ENCODE results near the gene NLN.

Gene NLN

DNA sequence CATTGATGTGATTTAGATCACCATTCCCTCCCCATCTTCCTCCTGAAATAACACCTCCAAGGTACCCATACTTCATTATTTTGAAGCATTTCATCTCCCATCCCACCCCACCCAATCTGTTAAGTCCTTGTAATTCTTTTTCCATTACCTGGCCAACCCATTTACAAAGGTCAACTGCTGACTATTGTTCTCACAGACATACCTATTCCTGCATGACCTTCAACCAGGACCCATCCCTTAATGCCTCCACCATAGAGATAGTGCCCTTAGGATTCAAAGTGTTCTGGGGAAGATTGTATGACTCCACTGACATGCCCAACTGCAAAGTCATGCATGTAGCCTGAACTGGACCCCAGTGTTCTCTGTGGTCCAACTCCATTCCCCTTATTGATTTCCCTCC is 91.2 kb downstream of the NLN start:
- FAIRE-seq, result no peak
- TF ChIP-seq POLR2A (IDR thresholded peaks at IDR 0.05; ENCODE audit: low read depth, low read length) (no peak), POLR2AphosphoS5 (IDR thresholded peaks at IDR 0.05; ENCODE audit: low read depth, low read length) (no peak), TAF1 (IDR thresholded peaks at IDR 0.05; ENCODE audit: borderline replicate concordance, low read depth, low read length) (no peak)
- no peak for DNase-seq (ENCODE audit: insufficient read length)

DNA sequence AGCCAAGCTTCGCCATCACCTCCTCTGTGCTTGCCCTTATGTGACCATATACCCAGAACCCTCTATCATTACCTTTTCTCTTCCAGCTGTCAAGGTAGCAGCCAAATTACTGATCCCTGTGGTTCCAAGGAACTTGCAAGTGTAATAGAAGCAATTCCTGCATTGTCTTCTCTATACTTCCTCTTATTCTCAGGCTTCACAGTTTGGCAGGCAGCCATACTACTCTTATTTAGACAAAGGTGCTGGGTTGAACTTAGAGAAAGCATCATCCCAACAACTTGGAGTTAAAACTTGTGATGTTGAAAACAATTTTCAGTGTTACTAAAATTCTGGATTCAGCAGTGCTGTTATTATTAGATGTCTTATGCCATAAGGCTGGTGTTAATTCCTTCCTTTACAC is 93.2 kb downstream of the NLN start:
- TF ChIP-seq POLR2AphosphoS5 (IDR thresholded peaks at IDR 0.05; ENCODE audit: low read depth, low read length) (no peak), POLR2A (IDR thresholded peaks at IDR 0.05; ENCODE audit: low read depth, low read length) (no peak), TAF1 (IDR thresholded peaks at IDR 0.05; ENCODE audit: borderline replicate concordance, low read depth, low read length) (no peak)
- DNase-seq (ENCODE audit: insufficient read length), result no peak
- FAIRE-seq, result no peak

DNA sequence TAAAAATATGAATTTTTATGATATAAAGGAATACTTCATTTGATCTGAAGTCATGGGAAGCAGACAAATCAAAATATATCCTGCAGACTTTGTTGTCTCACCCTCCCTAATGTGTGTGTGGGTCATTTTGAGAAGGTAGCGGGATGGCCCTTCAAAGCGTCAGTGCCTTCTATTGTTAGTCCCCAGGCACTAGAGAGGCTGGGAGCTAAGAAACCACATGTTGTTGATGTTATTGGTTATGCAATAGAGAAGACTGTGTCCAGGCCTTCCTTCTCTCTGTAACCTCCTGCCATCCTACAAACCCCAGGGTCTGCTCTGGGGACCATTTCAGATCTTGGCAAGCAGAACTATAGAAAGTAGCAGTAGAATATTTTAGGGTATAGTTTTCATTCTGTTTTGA is 94.7 kb downstream of the NLN start:
- DNase-seq (ENCODE audit: insufficient read length) (no peak), FAIRE-seq (no peak)
- TF ChIP-seq POLR2AphosphoS5 (IDR thresholded peaks at IDR 0.05; ENCODE audit: low read depth, low read length) (no peak), POLR2A (IDR thresholded peaks at IDR 0.05; ENCODE audit: low read depth, low read length) (no peak), TAF1 (IDR thresholded peaks at IDR 0.05; ENCODE audit: borderline replicate concordance, low read depth, low read length) (no peak)

DNA sequence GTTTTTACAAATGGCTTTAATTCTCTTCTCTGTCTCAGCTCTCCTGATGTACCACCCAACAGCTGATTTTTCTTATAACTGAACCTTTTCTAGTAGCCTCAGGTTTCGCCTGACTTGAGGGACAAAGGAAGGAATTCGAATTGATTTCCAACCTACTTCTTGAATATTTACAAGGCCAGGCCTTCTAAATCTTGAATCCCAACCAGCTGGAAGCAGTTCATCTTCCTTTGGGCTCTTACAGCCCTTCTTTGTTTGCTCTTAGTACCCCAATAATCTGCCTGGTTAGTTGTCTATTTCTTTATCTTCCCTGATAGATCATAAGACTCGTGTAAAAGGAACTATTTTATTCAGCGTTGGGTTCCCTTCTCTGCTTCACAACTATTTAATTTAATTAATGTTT is 95.9 kb downstream of the NLN start:
- no peak for FAIRE-seq
- no peak for DNase-seq (ENCODE audit: insufficient read length)
- TF ChIP-seq POLR2A (IDR thresholded peaks at IDR 0.05; ENCODE audit: low read depth, low read length), result no peak
- TF ChIP-seq TAF1 (IDR thresholded peaks at IDR 0.05; ENCODE audit: borderline replicate concordance, low read depth, low read length), result no peak
- no peak for TF ChIP-seq POLR2AphosphoS5 (IDR thresholded peaks at IDR 0.05; ENCODE audit: low read depth, low read length)

DNA sequence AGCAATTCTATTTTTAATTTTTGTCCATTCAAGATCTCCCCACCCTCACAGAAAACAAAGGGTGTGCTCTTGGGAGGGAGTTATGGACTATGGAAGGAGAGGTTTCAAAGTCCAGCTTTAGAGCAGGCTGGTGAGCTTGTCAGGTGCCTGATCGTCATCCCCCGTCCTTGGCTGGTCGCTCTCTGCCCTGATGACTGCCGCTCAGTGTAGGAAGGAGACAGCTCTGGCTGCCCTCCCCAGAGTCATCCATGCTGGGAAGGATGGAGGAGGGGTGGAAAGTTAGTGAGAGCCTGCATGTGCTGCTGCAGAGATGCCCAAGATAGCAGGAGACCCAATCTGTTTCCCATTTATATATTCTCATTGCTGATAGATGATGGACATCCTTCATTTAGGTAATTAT is 96.6 kb downstream of the NLN start:
- DNase-seq (ENCODE audit: insufficient read length) (no peak), FAIRE-seq (no peak)
- no peak for TF ChIP-seq POLR2AphosphoS5 (IDR thresholded peaks at IDR 0.05; ENCODE audit: low read depth, low read length)
- TF ChIP-seq POLR2A (IDR thresholded peaks at IDR 0.05; ENCODE audit: low read depth, low read length), result no peak
- TF ChIP-seq TAF1 (IDR thresholded peaks at IDR 0.05; ENCODE audit: borderline replicate concordance, low read depth, low read length), result no peak

DNA sequence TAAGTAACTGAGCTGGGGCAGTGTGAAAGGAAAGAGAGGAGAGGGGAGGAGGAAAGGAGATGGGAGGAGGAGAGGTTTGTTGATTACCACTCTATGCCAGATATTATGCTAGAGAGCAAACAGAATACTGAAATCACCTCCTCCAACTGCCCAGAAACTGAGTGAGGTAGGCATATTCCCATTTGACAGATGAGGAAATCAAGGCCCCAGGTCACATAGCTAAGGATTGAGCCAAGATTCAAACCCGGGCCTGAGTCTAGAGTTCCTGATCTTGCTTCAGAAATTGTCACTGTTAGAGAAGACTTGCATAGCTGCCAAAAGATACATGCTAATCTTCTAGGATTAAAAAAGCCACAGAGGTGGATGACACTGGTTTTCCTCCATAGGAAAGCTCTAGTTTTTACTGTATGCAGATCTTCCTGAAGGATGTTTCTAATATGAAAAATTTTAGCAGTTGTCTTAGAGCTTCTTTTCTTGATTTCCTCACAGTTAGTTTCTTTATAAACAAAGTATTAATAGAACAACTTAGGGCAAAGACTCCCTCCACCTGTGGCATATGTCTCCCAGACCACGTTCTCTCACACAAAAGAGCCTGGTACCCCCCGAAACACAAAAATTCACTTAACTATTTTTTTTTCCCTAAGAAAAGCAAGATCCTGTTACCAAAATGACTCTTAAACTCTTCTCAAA is 97.4 kb downstream of the NLN start:
- DNase-seq (ENCODE audit: insufficient read length) (no peak), FAIRE-seq (no peak)
- TF ChIP-seq TAF1 (IDR thresholded peaks at IDR 0.05; ENCODE audit: borderline replicate concordance, low read depth, low read length) (no peak), POLR2A (IDR thresholded peaks at IDR 0.05; ENCODE audit: low read depth, low read length) (no peak)

DNA sequence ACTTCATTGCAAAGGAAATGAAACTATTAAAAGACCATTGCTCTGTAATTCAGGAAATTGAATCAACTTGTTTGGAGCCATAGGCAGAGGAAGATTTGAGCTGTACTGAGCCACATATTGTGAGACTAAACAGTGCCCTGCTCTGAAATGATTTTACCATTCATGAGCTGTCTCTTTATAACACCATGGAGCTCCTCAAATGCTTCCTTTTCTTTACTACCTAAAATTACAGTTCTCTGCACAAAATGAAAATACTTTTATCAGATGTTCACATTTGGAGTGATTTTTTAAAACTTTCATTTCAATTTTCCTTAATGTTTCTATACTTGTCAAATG is 97.9 kb downstream of the NLN start:
- no peak for FAIRE-seq
- TF ChIP-seq POLR2A (IDR thresholded peaks at IDR 0.05; ENCODE audit: low read depth, low read length) (no peak), POLR2AphosphoS5 (IDR thresholded peaks at IDR 0.05; ENCODE audit: low read depth, low read length) (no peak), TAF1 (IDR thresholded peaks at IDR 0.05; ENCODE audit: borderline replicate concordance, low read depth, low read length) (no peak)
- no peak for DNase-seq (ENCODE audit: insufficient read length)

DNA sequence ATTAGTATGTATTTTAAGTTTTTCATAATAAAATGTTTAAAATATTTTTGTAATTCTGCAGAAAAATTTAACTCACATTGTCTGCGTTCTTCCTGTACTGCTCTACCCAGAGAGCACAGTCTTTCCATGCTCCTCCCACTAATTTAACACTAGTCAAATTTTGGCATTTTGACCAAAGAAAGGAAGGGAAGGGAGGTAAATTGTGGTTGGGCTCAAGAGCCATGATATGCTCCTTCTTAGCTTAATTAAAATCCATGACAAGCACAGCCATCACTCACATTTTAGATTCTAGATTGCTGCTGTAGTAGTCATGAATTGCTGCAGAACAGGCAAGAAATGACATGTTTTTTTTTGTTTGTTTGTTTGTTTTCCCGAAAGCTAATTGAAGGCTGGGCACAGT is 98.4 kb downstream of the NLN start:
- FAIRE-seq, result peak; percentile 65
- DNase-seq (ENCODE audit: insufficient read length), result no peak
- TF ChIP-seq POLR2AphosphoS5 (IDR thresholded peaks at IDR 0.05; ENCODE audit: low read depth, low read length) (no peak), TAF1 (IDR thresholded peaks at IDR 0.05; ENCODE audit: borderline replicate concordance, low read depth, low read length) (no peak), POLR2A (IDR thresholded peaks at IDR 0.05; ENCODE audit: low read depth, low read length) (no peak)

DNA sequence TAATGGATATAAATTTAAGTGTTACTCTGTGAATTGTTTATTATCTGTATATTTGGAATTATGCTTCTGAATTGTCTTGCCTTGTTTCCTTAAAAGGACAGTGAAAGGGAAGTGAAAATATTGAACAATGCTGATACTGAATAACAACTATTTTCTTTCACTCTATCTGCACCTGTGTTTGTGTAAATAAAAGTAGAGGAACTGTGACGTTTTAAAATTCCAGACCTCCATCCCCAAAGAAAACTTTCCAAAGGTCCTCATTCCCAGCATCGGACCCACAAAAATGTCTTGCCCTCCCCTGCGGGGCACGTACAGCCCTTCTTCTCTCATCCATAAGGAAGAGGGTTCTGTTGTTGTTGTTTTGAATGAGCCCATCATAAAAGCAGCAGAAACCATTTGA is 100.0 kb downstream of the NLN start:
- peak; percentile 84 for FAIRE-seq
- no peak for TF ChIP-seq TAF1 (IDR thresholded peaks at IDR 0.05; ENCODE audit: borderline replicate concordance, low read depth, low read length)
- TF ChIP-seq POLR2AphosphoS5 (IDR thresholded peaks at IDR 0.05; ENCODE audit: low read depth, low read length), result no peak
- no peak for TF ChIP-seq POLR2A (IDR thresholded peaks at IDR 0.05; ENCODE audit: low read depth, low read length)
- no peak for DNase-seq (ENCODE audit: insufficient read length)

DNA sequence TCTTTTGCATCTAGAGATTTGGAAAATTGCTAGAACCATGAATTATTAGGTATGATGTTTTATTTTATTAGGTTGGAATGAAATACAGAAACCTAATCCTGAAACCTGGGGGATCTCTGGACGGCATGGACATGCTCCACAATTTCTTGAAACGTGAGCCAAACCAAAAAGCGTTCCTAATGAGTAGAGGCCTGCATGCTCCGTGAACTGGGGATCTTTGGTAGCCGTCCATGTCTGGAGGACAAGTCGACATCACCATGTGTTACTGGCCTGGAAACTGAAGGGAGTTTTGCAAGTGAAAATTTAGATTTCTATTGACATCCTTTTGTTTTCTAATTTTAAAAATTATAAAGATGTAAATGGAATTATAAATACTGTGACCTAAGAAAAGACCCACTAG is 100.7 kb downstream of the NLN start:
- no peak for FAIRE-seq

DNA sequence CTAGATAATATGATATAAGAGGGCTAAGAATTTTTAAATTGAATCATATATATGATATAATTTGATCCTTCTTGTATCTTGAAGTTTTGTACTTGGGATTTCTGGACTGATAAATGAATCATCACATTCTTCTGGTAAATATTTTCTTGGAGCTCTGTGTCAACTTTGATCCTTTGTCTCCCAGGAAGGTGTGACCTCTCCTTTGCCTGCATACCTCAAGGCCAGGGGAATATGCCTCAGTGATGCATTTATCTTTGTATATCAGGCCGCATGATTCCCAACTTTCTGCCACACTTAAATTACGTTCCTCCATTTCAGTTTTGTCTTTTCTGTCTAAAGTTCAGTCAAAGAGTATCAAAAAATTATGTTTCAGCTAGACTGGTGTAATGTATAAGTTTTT is 101.2 kb downstream of the NLN start:
- FAIRE-seq (no peak), DNase-seq (ENCODE audit: insufficient read length) (no peak)

More for the DNA sequence above, 100.7 kb downstream of the NLN start:
- no peak for TF ChIP-seq POLR2A (IDR thresholded peaks at IDR 0.05; ENCODE audit: low read depth, low read length)
- TF ChIP-seq POLR2AphosphoS5 (IDR thresholded peaks at IDR 0.05; ENCODE audit: low read depth, low read length), result no peak
- no peak for TF ChIP-seq TAF1 (IDR thresholded peaks at IDR 0.05; ENCODE audit: borderline replicate concordance, low read depth, low read length)
- no peak for DNase-seq (ENCODE audit: insufficient read length)

DNA sequence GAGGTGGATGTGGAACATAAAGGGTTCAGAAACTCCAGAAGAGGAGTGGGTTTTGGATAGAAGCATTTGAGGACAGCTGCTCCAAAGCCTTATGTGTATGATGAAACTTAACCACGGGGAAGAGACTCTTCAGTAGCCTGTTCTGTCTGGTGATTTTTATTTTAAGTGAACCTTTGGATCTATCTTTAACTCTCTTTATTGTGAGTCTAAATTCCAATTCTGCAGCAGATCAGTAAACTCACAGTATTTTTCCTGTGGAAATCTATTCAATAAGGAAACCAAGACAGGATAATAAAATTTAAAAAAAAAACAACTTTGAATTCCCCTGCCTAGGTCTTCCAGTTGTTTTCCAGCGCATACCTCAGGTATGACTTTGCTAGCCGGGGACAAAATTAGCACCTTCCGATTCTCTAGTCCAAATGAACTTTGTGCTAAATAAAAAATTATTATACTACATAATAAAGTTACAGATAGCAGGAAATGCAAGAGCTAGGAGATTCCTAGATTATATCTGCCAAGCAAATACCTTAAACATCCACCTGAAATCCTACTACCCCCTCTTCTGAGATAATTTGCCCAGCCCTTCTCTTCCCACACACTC is 101.9 kb downstream of the NLN start:
- DNase-seq (ENCODE audit: insufficient read length) (no peak), FAIRE-seq (no peak)
- TF ChIP-seq TAF1 (IDR thresholded peaks at IDR 0.05; ENCODE audit: borderline replicate concordance, low read depth, low read length), result no peak
- no peak for TF ChIP-seq POLR2A (IDR thresholded peaks at IDR 0.05; ENCODE audit: low read depth, low read length)
- TF ChIP-seq POLR2AphosphoS5 (IDR thresholded peaks at IDR 0.05; ENCODE audit: low read depth, low read length), result no peak

More for the DNA sequence above, 101.2 kb downstream of the NLN start:
- TF ChIP-seq TAF1 (IDR thresholded peaks at IDR 0.05; ENCODE audit: borderline replicate concordance, low read depth, low read length) (no peak), POLR2AphosphoS5 (IDR thresholded peaks at IDR 0.05; ENCODE audit: low read depth, low read length) (no peak), POLR2A (IDR thresholded peaks at IDR 0.05; ENCODE audit: low read depth, low read length) (no peak)

All from GM12892 (cell line).